GM21786 (cell line): ENCODE measurements around the gene RIOK2.
A peak's percentile ranks its signal among the peaks of the same experiment; 100 is the strongest.

Source experiments
- ATAC-seq: cut with Tn5 transposase; IDR thresholded peaks from one replicate; pipeline ENCODE4 v1.9.1; 2021; ENCODE audit not compliant: unreplicated experiment

The RIOK2 gene

DNA sequence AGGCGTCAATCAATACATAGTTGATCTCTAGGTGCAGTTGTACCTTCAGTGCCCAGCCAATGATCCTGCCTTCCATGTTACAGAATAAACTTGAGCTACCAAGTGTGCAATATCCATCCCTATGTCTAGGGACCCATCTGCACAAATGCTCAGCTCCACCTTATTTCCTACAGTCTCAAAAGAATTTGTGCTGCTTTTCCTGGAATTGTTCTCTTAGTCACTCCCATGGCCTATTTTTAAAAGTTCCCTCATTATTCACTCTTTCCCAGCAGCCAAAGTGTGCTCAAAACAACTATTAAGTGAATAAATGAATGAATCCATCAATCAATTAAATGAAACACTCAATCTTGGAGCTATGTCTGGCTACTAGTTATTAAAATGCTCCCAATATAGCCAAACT is 55.3 kb downstream of the RIOK2 start:
- ATAC-seq = no peak

GRCh38 chr5:97125125-97125683 is 57.8 kb downstream of the RIOK2 start:
- ATAC-seq = no peak

- ATAC-seq = no peak
These were observed 58.7 kb downstream of the RIOK2 start for GRCh38 chr5:97124335-97124734.

DNA sequence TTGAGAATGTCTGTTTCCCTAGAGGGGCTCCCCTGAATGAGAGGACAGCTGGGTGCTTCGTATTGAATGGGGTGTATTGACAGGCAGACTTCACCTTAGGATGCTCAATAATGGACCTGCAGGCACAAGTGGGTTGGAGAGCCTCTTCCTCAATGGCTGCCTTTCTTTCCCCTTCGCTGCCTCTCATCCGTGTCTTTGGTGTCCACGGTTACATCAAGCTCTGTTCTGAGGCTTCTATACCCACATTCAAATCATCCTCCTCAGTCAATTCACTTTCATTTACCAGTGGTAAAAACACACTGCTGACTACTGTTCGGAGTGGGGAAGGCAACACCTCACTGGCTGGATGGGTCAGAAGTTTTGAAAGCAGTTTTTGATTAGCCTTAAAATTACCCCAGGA is 61.2 kb downstream of the RIOK2 start:
- no peak for ATAC-seq

- no peak for ATAC-seq
These were observed 62.9 kb downstream of the RIOK2 start for GRCh38 chr5:97120195-97120594.

GRCh38 chr5:97119007-97119390 is 64.0 kb downstream of the RIOK2 start:
- no peak for ATAC-seq

DNA sequence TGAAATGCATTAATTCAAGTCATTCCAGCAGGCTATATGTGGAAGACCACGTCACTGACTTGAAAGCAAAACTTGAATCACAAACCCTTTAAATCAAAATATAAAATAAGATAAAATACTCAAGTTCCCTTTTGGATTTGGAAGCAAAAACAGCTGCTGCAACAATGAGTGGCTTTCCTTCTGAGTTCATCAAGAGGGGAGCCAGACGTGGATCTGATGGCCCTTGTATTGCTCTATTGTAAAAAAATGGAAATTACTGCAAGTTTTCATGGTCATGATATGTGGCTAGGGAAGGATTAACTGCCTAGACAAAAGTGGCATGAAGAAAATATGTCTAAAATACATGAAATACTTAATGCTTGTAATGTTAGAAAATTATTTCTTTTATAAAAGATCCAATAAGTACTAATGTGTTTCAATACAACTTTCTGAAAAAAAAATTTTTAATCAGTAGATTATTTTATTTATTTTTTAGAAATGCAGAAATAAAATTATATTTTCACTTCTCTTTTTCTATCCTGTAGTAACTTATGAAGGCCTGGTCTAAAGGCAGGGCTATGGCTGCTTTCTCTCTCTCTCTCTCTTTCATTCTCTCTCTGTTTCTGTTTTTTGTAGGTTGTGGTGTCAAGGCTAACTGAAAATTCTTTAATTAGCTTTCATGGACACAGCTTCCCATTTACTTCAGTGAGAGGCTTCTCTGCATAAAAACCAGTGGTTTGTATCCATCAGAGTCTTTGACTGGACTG is 64.6 kb downstream of the RIOK2 start:
- peak; percentile 84 for ATAC-seq

DNA sequence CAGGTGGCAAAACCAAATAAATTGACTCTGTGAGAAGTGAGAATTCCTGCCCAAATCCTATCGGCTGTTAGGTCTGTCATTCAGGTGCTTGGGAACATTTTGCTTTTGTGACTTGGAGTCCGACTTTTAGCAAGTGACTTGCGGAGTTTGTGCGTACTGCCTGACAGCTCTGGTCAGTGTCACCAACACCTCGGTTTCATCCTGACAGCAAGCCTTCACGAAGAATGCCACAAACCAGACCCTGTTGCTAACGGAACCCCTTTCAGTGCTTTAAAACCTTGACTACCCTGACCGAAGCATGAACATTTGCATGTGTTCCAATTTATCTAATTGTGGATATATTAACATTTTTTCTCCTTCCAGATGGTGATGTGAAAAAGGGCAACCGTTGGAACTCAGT is 67.1 kb downstream of the RIOK2 start:
- ATAC-seq = no peak

- no peak for ATAC-seq
These were observed 70.8 kb downstream of the RIOK2 start for GRCh38 chr5:97112230-97112629.

DNA sequence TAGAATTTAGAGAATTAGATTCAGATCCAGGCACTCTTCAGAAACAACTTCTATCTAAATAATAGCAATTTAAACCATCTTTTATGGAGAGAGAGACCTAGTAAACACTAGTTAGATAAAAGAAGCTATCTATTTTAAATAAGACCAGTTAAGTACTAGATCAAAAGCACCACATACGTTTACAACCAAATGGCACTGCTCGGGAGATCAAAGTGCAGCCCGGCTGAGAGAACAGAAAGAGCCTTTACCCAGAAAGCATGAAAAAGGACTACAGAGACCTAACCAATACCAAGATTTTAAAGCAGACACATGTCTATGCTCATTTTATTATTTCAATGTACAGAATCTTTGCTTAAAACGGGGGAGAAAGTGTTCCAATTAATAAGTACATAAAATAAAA is 71.4 kb downstream of the RIOK2 start:
- no peak for ATAC-seq

- ATAC-seq = no peak
These were observed 72.0 kb downstream of the RIOK2 start for GRCh38 chr5:97111004-97111403.
